LNCaP clone FGC (cell line): ENCODE measurements around the gene HORMAD1.

Experiments used
- DNase-seq: peaks from one replicate; pipeline ENCODE4 v3.0.0-alpha.2; 2011; ENCODE audit warnings: low read depth
- H3K4me3 ChIP-seq: 2 replicates; pipeline ENCODE4 v1.5.1; 2011; ENCODE audit warnings: mild to moderate bottlenecking, low read depth, low read length, control low read depth
- TF ChIP-seq, protein P1 (sequence below): IDR thresholded peaks from 2 replicates; pipeline ENCODE4 v1.5.1; 2012; ENCODE audit warnings: mild to moderate bottlenecking; ENCODE audit not compliant: control insufficient read depth, insufficient read depth; ENCODE audit errors: extremely low read depth

Gene HORMAD1

GRCh38 chr1:150761801-150762200 lies 41.1 kb upstream of the HORMAD1 start:
- H3K4me3 ChIP-seq = no peak overlapping the region
- no peak for DNase-seq
- TF ChIP-seq, protein P1, sequence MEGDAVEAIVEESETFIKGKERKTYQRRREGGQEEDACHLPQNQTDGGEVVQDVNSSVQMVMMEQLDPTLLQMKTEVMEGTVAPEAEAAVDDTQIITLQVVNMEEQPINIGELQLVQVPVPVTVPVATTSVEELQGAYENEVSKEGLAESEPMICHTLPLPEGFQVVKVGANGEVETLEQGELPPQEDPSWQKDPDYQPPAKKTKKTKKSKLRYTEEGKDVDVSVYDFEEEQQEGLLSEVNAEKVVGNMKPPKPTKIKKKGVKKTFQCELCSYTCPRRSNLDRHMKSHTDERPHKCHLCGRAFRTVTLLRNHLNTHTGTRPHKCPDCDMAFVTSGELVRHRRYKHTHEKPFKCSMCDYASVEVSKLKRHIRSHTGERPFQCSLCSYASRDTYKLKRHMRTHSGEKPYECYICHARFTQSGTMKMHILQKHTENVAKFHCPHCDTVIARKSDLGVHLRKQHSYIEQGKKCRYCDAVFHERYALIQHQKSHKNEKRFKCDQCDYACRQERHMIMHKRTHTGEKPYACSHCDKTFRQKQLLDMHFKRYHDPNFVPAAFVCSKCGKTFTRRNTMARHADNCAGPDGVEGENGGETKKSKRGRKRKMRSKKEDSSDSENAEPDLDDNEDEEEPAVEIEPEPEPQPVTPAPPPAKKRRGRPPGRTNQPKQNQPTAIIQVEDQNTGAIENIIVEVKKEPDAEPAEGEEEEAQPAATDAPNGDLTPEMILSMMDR = no peak

- DNase-seq = no peak
- H3K4me3 ChIP-seq = no peak overlapping the region
Measured at GRCh38 chr1:150760013-150760412, 39.3 kb upstream of the HORMAD1 start.

DNA sequence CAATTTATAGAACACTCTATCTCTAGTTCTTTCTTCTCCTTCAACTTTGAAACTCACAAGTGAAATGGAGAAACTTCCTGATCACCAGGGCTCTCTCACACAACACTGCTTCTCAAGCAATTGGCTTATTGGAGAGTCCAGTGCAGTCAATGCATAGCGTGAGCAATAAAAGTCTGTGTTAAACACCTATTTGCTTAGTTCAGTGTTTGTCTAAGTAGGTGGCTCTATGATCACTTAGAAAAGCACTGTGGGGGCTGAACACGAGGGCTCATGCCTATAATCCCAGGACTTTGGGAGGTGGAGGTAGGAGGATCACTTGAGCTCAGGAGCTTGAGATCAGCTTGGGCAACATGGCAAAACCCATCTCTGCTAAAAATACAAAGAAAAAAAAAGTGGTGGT lies 32.7 kb upstream of the HORMAD1 start:
- H3K4me3 ChIP-seq = no peak overlapping the region
- TF ChIP-seq, protein P1 = no peak
- DNase-seq = peak; percentile 23

More at GRCh38 chr1:150760013-150760412, 39.3 kb upstream of the HORMAD1 start:
- TF ChIP-seq, protein P1 = no peak

GRCh38 chr1:150751443-150751842 lies 30.7 kb upstream of the HORMAD1 start:
- no peak for DNase-seq
- TF ChIP-seq, protein P1 = no peak
- H3K4me3 ChIP-seq = no peak overlapping the region

DNA sequence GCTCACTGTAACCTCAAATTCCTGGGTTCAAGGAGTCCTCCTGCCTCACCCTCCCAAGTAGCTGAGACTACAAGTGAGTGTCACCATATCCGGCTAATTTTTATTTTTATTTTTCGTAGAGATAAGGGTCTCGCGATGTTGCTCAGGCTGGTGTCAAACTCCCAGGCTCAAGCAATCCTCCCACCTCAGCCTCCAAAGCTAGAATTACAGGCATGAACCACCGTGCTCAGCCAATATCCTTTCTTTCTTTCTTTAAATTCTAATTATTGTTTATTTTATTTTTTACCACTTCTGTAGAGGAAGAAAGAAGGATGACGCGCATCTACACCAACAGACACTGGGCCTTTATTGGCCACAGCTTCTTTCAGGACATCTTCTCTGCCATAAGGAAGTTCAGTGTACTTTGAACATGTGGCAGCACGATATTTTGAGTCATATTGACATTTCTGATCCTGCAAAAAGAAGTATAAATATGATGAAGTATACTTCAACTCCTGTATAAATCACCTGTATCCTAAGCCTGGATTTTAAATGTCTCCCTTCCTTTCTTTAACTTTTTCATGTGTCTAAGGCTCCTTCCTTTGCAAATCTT lies 29.1 kb upstream of the HORMAD1 start:
- TF ChIP-seq, protein P1 = no peak
- H3K4me3 ChIP-seq = no peak overlapping the region
- no peak for DNase-seq

DNA sequence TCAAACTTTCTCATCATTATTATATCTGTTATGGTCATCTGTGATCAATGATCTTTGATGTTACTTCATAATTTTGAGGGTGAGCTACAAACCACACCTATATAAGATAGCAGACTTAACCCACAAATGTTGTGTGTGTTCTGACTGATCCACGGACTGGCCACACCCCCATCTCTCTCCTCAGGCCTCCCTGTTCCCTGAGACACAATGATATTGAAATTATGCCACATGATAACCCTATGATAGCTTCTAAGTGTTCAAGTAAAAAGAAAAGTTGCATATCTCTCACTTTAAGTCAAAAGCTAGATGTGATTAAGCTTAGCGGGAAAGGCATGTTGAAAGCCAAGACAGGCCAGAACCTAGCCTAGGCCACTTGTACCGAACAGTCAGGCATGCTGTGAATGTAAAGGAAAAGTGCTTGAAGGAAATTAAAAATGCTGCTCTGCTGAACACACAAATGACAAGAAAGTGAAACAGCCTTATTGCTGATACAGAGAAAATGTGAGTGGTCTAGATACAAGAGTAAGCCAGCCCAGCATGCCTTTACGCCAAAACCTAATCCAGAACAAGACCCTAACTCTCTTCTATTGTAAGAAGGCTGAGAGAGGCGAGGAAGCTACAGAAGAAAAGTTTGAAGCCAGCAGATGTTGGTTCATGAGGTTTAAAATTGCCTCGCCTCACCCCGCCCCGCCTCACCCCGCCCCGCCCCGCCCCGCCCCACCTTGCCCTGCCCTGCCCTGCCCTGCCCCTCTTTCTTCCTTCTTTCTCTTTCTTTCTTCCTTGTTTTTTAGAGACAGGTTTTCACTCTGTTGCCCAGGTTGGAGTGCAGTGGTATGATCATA lies 28.4 kb upstream of the HORMAD1 start:
- H3K4me3 ChIP-seq = no peak overlapping the region
- DNase-seq = no peak
- TF ChIP-seq, protein P1 = no peak
